T follicular helper cell (primary cell): Measurements from ENCODE around the gene DNAJB6.
"Not testable (repeated sequence)": the region's sequence is repeated elsewhere in the genome, so short reads cannot be mapped to it uniquely, and the experiment has no call there.

ENCODE experiments used
- DNase-seq: peaks from one replicate; pipeline ENCODE4 v3.0.0-alpha.2; 2020; ENCODE audit warnings: low read depth

The DNAJB6 gene

DNA sequence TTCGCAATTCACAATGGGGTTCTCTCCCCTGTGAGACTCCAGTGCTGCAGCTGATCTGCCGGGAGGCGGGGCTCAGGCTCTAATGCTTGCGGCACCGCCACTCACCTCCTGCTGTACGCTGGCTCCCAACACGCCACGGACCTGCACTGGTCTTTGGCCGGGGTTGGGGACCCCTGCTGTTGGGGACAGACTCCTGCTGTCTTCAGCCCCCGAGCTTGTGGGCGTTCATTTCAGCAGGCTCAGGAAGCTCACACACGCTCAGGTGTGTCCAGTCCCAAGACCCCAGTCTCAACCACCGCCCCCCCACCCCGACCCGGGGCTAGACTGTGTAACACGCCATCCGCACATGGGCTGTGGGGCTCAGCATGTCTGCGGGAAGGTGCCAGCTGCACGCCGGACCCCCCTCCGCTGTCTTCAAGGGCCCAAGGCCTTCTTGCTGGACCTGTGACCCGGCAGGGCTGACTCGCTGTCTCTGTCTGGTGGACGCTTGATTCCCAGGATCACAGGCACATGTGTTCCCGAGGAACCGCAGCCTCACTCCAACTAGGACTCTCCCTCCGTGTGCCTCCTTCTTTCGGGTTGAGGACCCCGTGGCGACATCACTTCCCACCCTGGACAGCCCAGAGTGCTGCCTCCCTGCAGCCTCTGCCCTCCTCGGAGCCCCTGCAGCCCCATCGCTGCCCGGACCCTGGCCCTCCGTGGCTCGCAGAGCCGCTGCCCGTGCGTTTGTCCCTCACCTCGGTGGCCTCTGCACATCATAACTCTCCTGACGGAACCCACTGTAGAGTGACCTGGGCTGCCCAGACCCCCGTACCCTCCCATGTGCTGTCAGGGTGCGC lies 106.4 kb downstream of the DNAJB6 start:
- no peak for DNase-seq

DNA sequence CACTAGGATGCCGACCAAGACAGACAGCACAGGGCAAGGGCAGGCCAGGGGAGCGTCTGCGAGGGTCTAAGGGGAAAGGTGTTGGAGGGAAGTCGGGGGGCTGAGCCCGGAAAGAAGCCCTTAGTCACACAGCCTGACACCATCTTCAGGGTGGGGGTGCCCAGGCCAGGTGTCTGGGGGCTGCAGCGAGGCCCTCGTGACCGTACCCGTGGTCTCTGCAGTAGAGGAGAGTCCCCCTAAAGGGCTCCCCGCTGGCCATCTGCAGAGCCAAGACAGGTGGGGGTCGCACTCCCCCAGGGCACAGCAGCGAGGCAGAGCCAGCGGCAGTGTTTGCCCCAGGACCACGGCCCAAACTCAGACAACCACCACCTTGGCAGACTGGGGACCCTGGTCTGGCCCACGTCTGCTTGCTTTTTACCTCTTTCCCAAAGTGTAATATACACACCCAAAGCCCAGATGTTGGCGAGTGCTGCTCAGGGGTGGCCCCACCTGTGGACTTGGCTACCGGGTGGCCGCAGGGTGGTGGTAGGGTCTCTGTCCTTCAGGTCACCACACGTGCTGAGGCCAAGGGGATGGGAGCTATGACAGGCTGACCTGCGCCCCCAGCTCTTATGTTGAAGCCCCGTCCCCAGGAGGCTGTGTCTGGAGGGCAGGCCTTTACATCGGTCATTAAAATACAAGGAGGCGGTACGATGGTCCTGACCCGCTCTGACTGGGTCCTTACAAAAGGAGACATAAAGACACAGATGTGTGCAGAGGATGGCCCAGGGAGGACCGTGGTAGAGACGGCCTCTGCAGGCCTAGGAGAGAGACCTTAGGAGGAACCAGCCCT lies 107.4 kb downstream of the DNAJB6 start:
- DNase-seq: no peak

DNA sequence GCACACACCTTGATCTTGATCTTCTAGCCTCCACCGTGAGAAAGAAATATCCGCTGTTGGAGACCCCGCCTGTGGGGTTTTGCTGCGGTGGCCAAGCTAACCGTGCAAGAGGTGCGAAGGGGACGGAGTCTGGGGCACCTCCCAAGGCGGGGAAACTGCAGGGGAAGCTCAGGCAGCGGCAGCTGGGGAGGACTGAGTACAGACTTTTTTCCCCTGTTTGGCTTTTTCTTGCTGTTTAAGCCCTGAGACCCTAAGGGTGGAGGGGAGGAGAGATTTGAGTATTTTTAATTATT lies 108.0 kb downstream of the DNAJB6 start:
- no peak for DNase-seq

DNA sequence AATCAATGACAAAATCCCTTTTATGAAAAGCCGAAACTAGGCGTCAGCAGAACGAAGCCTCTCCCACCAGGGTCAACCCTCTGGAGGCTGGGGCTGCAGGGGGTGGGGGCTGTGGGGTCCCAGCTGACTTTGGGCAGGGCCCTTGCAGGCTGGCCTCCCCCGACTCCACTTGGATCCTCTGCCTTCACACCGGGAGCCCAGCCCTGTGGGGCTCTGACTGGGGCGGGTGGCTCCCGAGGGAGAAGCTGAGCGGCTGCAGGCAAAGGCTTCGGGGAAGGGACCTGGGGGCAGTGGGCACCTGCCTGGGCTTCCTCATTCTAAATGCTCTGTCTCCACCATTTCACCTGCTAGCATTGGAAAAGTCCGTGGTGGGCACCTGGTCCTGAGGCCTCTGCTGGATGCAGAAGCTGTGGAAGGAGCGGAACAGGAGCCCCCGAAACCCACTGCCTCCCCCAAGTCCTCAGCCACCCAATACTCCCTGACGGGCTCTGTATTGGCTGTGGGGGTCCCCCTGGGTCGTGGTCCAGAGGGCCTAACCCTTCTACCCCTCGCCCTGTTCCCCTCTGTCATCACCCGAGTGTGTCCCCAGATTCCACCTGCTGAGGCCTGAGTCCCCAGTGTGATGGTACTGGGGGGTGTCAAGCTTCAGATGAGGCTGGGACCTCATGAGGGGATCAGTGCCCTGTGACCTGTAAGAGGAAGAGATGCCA lies 108.6 kb downstream of the DNAJB6 start:
- DNase-seq: no peak

DNA sequence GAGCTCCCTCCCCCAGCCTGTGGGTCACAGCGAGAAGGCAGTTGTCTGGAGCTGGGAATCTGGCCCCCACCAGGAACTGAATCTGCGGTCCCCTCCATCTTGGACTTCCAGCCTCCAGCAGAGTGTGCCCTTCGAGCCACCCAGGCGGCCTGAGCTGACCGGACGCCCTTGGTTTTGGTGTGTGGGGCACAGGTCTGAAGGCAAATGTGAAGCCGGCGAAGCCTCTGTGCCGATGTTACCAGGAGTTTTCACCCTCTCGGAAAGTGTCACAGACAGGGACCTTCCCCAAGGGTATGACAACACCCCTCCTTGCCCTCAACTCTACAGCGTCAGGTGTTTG lies 109.1 kb downstream of the DNAJB6 start:
- DNase-seq: no peak

DNA sequence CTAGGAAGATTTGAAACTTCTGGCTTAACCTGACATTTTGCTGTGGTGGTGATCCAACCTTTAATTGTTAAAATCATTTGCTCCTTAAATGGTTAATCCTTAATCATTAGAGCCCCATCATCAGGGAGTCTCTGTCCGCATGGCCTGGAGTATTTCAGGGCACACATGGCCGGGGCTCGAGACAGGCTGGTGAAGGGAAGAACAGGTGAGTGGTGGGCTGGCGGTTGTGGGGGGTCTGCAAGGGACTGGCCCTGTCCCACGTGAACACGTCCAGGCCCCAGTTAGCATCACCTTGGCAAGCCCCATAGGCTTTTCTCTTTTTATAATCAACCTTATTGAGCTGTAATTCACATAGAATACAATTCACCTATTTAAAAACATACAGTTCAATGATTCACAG lies 109.5 kb downstream of the DNAJB6 start:
- no peak for DNase-seq

DNA sequence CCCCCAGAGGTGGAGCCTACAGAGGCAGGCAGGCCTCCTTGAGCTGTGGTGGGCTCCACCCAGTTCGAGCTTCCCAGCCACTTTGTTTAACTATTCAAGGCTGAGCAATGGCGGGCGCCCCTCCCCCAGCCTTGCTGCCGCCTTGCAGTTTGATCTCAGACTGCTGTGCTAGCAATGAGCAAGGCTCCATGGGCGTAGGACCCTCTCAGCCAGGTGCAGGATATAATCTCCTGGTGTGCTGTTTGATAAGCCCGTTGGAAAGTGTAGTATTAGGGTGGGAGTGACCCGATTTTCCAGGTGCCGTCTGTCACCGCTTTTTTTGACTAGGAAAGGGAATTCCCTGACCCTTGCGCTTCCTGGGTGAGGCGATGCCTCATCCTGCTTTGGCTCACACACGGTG lies 117.2 kb downstream of the DNAJB6 start:
- DNase-seq: not testable (repeated sequence)

DNA sequence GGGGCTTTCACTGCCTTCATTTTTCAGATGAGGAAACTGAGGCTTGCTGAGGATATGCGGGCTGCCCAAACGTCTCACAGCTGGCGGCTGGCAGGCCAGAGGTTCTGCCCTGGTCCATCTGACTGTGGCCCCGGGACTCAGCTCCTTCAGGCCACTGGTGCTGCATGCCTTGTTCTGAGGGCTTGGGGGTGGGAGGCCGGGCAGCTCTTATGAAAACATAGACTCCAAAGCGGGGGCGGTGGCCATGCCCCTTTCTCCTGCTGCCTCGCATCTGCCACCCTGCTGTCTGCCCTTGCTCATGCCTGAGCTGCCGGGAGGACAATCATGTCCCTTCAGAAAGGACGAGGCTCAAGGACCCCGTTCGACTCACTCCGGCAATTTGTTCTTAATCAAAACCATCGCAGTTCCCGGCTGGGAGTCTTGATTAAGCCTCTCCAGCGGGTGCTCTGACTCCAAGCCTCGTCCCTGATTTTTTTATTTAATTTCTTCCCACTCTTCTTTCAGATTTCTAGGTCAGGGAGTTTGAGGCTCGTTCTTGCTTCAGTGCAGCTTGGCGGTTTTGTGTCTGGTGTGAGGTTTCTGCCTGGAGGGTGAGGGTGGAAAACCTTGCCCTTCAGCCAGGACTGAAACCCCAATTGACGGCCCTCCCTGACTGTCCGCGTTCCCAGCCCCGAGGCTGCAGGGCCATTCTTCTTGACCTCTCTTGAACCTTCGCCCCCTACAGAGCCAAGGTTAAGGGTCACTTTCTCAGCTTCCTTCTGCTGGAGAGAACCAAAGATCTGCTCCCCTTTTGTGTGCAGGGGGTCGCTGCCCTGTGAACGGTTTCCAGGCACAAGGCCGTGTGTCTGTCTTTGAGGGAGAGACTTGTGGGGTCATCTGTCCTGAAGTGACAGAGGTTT lies 120.8 kb downstream of the DNAJB6 start:
- no peak for DNase-seq

DNA sequence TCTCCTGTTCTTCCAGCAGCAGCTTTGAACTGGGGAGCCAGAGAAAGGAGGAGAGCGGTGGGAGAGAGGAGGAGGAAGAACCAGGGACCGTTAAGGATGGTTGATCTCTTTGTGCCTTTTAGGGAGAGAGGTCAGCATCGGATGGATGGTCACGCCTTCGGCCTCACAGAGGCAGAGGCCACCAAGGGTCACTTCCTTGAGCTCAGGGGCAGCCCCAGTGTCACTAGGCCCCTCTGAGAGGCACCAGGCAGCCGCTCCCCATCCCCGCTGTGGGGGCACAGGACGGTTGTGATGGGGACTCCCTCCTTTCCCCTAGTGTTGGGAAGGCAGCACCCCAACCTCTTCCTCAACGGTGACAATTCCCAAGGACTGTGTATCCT lies 121.4 kb downstream of the DNAJB6 start:
- DNase-seq: no peak

DNA sequence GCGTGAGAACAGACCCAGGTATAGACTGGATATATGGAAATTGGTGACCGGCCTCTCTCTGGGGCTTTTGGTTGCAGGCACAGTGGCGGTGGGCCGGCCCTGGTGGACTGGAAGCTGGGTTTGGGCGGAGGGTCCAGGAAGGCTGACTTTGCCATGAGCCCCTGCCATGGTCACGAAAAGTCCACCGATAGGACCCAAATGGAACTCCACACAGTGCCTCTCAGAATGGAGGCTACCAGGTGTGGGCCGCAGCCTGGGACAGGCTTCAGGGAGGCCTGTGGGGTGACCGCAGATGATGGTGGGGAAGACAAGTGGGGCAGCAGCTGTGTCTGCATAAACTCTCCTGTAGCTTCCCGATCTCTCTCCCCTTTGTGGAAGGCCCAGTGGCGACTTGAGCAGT lies 123.2 kb downstream of the DNAJB6 start:
- DNase-seq: no peak

DNA sequence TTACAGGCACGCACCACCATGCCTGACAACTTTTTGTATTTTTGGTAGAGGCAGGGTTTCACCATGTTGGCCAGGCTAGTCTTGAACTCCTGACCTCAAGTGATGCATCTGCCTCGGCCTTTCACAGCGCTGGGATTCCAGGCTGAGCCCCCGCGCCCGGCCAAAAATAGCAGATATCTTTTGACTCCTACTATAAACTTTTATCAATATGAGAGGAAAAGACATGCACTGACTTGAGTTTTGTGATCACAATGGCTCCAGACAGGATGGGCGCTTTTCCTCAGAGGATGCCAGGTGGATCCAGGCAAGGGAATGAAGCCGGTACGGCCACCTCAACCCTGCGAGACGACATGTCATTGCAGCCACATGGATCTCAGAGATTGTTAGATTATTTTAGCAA lies 123.9 kb downstream of the DNAJB6 start:
- no peak for DNase-seq

DNA sequence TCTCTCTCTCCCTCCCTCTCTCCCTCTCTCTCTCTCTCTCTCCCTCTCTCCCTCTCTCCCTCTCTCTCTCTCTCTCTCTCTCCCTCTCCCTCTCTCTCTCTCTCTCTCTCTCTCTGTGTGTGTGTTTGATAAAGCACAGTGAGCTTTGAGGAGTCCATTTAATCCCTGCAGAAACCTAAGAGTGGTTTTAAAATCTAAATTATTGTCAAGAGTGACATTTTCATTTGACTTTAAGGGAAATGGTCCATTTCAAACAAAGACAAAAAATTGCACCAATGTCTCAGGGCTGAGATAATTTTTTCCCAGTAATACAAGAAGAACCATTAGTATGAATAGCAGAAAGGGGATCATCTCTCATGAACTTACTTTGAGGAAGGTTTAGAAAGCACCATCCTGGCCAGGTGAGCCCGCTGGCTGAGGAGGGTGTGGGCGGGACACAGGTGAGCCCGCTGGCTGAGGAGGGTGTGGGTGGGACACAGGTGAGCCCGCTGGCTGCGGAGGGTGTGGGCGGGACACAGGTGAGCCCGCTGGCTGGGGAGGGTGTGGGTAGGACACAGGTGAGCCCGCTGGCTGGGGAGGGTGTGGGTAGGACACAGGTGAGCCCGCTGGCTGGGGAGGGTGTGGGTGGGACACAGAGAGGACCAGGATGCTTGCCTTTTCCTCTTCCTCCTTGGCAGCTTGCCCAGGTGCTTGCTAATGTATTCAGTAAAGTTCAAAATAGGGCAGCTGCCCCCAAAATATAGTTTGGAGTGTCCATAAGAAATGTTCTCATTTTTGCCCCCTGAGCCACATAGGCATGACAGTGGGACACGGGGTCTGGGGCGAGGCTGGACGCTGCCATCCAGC lies 125.0 kb downstream of the DNAJB6 start:
- DNase-seq: no peak

DNA sequence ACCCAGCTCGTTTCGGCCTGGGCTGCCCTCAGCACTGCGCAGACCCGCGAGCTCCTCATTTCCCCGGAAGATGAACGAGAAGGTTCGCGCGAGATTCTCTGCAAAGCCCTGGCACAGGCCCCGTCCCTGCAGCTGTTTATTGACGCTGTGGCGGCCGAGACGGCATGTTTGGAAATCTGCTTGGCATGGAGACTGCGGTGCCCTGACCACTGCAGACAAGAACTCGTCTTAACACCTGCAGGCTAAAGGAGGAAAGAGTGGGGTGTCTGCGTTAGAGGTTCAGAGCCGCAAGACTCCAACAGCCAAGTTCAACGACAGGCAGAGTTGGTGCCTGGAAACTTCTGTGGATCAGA lies 125.6 kb downstream of the DNAJB6 start:
- no peak for DNase-seq

DNA sequence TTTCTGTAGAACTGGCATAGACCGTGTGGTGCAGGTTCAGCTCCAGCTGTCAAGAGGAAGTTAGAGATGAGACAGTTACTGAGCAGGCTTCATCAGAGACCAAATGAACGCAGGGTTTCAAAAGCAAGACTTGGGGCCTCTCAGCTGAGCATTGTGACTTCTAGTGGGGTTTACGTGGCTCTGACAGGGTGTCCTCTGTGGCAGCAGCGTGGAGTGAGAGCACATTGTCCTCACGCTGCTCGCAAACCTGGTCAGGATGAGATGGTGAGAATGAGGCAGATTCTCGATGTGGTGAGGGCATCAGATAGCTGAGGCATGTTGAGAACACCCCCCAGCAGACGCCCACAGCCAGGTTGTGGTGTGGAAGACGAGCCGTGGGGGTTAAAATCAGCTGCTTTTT lies 126.0 kb downstream of the DNAJB6 start:
- no peak for DNase-seq

DNA sequence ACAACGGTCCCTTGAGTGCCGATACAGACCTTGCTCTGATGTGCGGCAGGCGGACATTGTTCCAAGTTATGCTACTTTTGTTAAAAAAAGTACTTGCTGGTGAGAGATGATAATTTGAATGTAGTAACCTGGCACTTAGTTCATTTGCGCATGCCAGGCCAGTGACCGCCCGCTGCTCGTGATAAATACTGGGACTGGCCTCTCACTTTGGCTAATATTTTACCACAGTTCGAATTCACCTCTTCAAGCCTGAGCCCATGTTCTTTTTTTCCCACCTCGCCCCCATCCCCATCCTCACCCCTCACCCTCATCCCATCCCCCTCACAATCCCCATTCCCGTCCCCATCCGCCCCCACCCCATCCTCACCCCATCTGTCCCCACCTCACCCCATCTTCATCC lies 126.4 kb downstream of the DNAJB6 start:
- DNase-seq: no peak

DNA sequence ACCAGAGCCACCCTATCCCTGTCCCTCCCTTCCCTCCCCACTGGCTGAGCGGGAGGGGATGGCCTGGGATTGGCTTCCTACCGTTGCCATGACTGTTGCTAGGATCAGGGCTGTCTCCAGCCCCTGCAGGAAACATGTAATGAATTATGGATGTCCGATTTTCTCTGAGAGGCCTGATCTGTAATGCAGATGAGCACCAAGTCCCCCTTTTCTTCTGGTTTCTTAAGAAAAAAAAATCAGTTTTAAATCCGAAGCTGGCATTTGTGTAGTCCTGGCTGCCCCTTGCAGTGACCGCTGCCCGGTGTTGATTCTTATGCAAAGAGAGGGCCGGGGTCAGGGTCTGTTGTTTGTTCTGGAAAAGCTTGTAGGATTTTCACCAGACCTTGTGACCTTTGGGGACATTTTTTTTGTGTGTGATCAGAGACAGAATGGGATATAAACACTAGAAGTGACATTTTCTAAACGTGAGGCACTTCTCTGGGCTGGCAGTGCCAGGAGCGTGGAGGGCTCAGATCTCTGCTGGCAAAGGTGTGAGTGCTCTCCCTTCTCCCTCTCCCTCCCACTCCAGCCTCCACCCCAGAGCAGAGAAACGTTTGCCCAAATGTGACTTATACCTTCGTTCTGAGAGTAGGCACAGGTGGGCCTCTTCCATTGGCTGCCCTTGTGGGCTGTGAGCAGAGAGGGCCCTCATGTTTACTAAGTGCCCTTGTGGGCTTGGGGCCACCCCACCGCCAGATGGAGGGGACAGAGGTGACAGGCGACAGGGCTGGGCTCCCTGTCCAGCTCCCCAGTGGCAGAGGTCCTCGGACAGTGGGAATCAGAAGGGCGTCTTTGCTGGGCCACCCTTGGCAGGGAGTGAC lies 127.5 kb downstream of the DNAJB6 start:
- DNase-seq: no peak

DNA sequence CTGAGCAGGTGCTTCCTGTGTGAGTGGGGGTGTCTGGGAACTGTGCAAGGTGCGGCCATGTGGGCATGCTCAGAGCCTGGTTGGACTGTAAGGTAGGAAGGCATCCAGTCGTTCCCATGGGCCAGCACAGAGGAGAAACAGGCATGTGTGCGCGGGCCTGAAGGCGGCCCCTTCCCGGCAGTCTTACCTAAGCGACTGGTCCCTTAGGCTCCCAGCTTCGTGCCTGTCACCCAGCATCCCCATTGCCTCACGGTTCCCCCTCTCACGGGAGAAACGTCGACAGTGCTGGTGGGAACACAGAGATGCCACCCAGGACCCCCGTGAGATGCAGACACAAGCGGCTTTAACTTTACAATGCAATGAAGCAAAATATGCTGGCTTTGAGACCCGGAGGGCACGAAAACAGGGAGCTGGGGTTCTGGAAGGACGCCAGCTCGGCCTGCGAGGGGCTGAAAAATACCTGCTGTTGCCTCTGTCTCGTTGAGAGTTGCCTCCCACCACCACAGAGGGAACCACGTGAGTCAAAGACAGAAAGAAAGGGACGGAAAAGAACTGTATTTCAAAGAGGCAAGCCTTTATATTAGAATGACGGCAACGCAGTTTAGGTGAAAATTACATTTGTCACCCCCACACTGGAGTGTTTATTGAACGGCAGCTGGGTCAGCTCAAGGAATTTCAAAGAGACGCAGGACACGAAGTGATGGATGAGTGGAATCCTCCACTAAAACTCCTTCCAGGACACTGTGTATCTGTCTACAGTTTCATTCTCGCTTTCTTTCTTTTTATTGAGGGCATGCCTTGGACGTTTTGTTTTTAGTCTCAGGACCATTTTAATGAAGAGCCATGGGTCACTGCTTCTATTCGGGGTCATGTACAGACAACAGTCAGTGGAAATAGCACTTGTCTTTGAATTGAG lies 128.4 kb downstream of the DNAJB6 start:
- no peak for DNase-seq

DNA sequence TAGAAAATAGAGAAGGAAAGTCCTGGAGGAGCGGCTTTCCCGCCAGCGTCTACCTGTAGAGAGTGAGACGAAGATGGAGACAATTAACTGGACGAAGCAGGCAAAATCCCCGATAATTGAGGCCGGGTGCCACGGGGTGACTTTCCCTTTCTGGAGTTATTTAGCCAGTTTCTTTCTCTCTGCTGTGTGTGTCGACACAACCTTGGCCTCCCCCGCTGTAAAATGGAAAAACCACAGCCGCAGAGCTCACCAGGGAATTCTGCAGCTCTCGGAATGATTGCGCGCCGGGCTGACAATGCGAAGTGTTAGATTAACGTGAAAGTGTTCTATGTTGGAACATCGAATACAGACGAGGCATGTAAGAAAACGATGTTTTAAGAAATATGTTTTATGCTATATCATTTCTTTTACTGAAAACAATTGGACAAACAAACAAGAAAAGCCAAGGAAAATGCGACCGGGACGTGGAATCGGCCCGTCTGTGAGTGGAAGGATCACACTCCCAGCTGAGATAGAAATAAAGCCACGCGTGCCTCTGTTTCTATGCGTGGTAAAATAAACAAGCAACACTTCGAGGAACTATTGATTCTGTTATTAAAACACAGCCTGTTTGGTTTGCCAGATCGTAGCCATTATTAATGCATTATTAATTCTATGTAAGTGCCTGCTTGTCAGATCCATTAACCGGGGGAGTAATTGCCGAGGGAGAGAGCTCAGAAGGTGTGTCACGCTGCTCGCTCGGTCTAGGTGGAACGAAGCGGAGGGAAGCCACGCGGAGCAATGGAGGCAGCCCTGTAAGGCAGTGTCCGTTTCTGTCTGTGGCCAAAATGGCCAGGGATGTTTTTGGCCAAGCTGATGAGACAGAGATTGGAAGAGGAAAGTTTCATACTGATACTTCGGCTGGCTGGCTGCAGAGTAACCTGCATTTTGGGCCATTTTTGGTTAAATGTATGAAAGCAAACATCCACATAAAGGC lies 129.4 kb downstream of the DNAJB6 start:
- no peak for DNase-seq
